ENCODE data around the gene FMNL3.
A peak's percentile ranks its signal among the peaks of the same experiment; 100 is the strongest.

FMNL3 gene

GRCh38 chr12:49627752-49628360 lies 79.3 kb downstream of the FMNL3 start:
- no peak overlapping the region for H3K4me3 ChIP-seq (ENCODE audit: control insufficient read depth, low read depth, low read length)
- DNase-seq (ENCODE audit: low read depth), result no peak

GRCh38 chr12:49626836-49627235 lies 80.4 kb downstream of the FMNL3 start:
- H3K4me3 ChIP-seq (ENCODE audit: control insufficient read depth, low read depth, low read length), result no peak overlapping the region
- TF ChIP-seq, protein P1, sequence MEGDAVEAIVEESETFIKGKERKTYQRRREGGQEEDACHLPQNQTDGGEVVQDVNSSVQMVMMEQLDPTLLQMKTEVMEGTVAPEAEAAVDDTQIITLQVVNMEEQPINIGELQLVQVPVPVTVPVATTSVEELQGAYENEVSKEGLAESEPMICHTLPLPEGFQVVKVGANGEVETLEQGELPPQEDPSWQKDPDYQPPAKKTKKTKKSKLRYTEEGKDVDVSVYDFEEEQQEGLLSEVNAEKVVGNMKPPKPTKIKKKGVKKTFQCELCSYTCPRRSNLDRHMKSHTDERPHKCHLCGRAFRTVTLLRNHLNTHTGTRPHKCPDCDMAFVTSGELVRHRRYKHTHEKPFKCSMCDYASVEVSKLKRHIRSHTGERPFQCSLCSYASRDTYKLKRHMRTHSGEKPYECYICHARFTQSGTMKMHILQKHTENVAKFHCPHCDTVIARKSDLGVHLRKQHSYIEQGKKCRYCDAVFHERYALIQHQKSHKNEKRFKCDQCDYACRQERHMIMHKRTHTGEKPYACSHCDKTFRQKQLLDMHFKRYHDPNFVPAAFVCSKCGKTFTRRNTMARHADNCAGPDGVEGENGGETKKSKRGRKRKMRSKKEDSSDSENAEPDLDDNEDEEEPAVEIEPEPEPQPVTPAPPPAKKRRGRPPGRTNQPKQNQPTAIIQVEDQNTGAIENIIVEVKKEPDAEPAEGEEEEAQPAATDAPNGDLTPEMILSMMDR (IDR thresholded peaks at IDR 0.05; ENCODE audit: control insufficient read depth, insufficient read depth, low read depth, low read length, missing control alignments), result no peak
- DNase-seq (ENCODE audit: low read depth), result no peak

More at GRCh38 chr12:49627752-49628360, 79.3 kb downstream of the FMNL3 start:
- TF ChIP-seq, protein P1 (IDR thresholded peaks at IDR 0.05; ENCODE audit: control insufficient read depth, insufficient read depth, low read depth, low read length, missing control alignments), result no peak

GRCh38 chr12:49626169-49626835 lies 80.9 kb downstream of the FMNL3 start:
- TF ChIP-seq, protein P1 (IDR thresholded peaks at IDR 0.05; ENCODE audit: control insufficient read depth, insufficient read depth, low read depth, low read length, missing control alignments), result peak; percentile 26
- DNase-seq (ENCODE audit: low read depth), result no peak
- no peak overlapping the region for H3K4me3 ChIP-seq (ENCODE audit: control insufficient read depth, low read depth, low read length)

DNA sequence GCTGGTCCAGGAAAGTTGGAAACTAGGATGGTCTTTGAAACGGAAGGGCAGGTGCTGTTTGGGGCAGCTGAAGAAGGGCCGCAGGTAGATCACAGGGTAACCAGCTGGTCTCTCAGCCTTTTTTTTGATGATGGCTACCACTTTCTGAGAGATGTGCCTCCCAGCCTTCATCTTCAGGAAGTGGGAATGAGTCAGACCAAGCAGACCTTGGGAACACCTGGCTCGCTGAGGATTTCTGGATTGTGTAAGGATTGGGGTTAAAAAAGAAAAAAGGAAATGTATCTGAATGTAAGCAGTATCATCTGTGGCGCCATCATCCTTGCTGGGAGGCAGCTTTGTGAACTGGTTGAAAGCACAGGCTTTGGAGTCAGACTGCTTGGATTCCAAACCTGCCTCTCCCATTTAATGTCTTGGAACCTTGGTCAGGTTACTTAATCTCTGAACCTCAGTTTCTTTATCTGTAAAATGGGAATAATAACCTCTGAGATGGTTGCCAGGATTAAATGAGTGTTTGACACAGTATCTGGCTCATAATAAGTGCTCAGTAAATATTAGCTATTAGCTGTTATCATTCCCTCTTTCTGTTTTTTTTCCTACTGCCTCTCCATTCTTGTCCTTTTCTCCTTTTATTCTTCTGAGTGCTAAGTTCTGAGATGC lies 82.2 kb downstream of the FMNL3 start:
- DNase-seq (ENCODE audit: low read depth), result no peak
- no peak overlapping the region for H3K4me3 ChIP-seq (ENCODE audit: control insufficient read depth, low read depth, low read length)
- TF ChIP-seq, protein P1 (IDR thresholded peaks at IDR 0.05; ENCODE audit: control insufficient read depth, insufficient read depth, low read depth, low read length, missing control alignments), result no peak

- peak within 1 kb of the TSS; percentile 55 for H3K4me3 ChIP-seq (ENCODE audit: control insufficient read depth, low read depth, low read length)
- no peak for DNase-seq (ENCODE audit: low read depth)
- TF ChIP-seq, protein P1 (IDR thresholded peaks at IDR 0.05; ENCODE audit: control insufficient read depth, insufficient read depth, low read depth, low read length, missing control alignments), result peak; percentile 29
These were observed 83.9 kb downstream of the FMNL3 start, which contains the start of gene PRPF40B for GRCh38 chr12:49623142-49623904. Gene PRPF40B, plus strand, starts transcription at chr12:49623561. Its CDS starts 30 bp downstream, at chr12:49623591.

DNA sequence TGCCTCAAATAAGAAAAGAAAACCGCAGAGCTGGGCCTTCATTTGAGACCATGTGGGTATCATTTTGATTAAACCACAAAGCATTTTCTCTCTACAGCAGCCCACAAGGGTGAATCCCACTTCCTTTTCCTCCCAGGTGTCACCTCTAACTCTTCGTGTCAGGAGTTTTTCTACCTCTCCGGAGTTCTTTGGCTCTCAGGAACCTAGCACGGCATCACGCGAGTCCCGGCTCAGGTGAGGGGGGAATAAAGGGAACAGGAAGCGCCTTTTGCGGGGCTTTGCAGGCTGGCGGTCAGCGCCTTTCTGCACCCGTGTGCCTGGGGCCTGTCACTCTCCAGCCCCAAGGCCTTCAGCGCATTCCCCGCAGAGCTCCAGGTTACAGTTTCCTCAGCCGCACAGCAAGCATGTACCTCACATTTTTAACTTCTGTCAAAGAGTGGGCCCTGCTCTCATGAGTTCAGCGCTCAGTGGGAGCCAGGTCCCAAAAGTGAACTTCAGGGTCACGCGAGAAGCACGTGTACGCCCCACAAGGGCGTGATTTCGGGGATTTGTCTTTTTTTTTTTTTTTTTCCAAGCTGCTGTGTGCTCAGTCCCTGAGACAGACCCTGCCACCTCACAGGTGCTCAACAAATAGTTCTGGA lies 84.6 kb downstream of the FMNL3 start:
- no peak for DNase-seq (ENCODE audit: low read depth)
- peak overlapping the region; percentile 55 for H3K4me3 ChIP-seq (ENCODE audit: control insufficient read depth, low read depth, low read length)
- TF ChIP-seq, protein P1 (IDR thresholded peaks at IDR 0.05; ENCODE audit: control insufficient read depth, insufficient read depth, low read depth, low read length, missing control alignments), result no peak

Data from AG09309 (cell line).